Measurements from ENCODE around the gene FGGY.

The FGGY gene

GRCh38 chr1:59683197-59683596 lies 386.3 kb downstream of the FGGY start:
- DNase-seq (ENCODE audit: low read depth) = no peak

GRCh38 chr1:59684698-59685097 lies 387.8 kb downstream of the FGGY start:
- DNase-seq (ENCODE audit: low read depth) = no peak

- no peak for DNase-seq (ENCODE audit: low read depth)
Measured at GRCh38 chr1:59685101-59685500, 388.2 kb downstream of the FGGY start.

- DNase-seq (ENCODE audit: low read depth) = no peak
Measured at GRCh38 chr1:59685666-59686065, 388.8 kb downstream of the FGGY start.

GRCh38 chr1:59686170-59686569 lies 389.3 kb downstream of the FGGY start:
- no peak for DNase-seq (ENCODE audit: low read depth)

- no peak for DNase-seq (ENCODE audit: low read depth)
Measured at GRCh38 chr1:59686574-59686973, 389.7 kb downstream of the FGGY start.

- DNase-seq (ENCODE audit: low read depth) = no peak
Measured at GRCh38 chr1:59687081-59687480, 390.2 kb downstream of the FGGY start.

GRCh38 chr1:59688976-59689375 lies 392.1 kb downstream of the FGGY start:
- no peak for DNase-seq (ENCODE audit: low read depth)

GRCh38 chr1:59689730-59690129 lies 392.8 kb downstream of the FGGY start:
- no peak for DNase-seq (ENCODE audit: low read depth)

- DNase-seq (ENCODE audit: low read depth) = no peak
Measured at GRCh38 chr1:59690171-59690930, 393.5 kb downstream of the FGGY start.

- DNase-seq (ENCODE audit: low read depth) = no peak
Measured at GRCh38 chr1:59691261-59691660, 394.4 kb downstream of the FGGY start.

GRCh38 chr1:59692591-59692990 lies 395.7 kb downstream of the FGGY start:
- no peak for DNase-seq (ENCODE audit: low read depth)

GRCh38 chr1:59693406-59693805 lies 396.5 kb downstream of the FGGY start:
- DNase-seq (ENCODE audit: low read depth) = no peak

- DNase-seq (ENCODE audit: low read depth) = no peak
Measured at GRCh38 chr1:59695252-59695651, 398.4 kb downstream of the FGGY start.

GRCh38 chr1:59696421-59697115 lies 399.7 kb downstream of the FGGY start:
- no peak for DNase-seq (ENCODE audit: low read depth)

GRCh38 chr1:59697150-59697800 lies 400.4 kb downstream of the FGGY start:
- DNase-seq (ENCODE audit: low read depth) = no peak

- DNase-seq (ENCODE audit: low read depth) = no peak
Measured at GRCh38 chr1:59698386-59698785, 401.5 kb downstream of the FGGY start.

GRCh38 chr1:59699227-59699847 lies 402.4 kb downstream of the FGGY start:
- DNase-seq (ENCODE audit: low read depth) = no peak

GRCh38 chr1:59701376-59701775 lies 404.5 kb downstream of the FGGY start:
- DNase-seq (ENCODE audit: low read depth) = no peak

- DNase-seq (ENCODE audit: low read depth) = no peak
Measured at GRCh38 chr1:59703226-59703917, 406.5 kb downstream of the FGGY start.

GRCh38 chr1:59703918-59704378 lies 407.1 kb downstream of the FGGY start:
- no peak for DNase-seq (ENCODE audit: low read depth)

- DNase-seq (ENCODE audit: low read depth) = no peak
Measured at GRCh38 chr1:59704716-59705115, 407.8 kb downstream of the FGGY start.

Measured in stimulated activated CD4-positive, alpha-beta T cell treated with anti-CD3 and anti-CD28 coated beads, Interleukin-2, amount 100 ng/mL, for 4 hours (primary cell).